GM19328 (cell line): Measurements from ENCODE around the gene KCNJ10.

Experiments
- ATAC-seq: cut with Tn5 transposase; IDR thresholded peaks from one replicate; pipeline ENCODE4 v1.9.1; 2021; ENCODE audit warnings: mild to moderate bottlenecking, moderate library complexity; ENCODE audit not compliant: unreplicated experiment

KCNJ10 gene

DNA sequence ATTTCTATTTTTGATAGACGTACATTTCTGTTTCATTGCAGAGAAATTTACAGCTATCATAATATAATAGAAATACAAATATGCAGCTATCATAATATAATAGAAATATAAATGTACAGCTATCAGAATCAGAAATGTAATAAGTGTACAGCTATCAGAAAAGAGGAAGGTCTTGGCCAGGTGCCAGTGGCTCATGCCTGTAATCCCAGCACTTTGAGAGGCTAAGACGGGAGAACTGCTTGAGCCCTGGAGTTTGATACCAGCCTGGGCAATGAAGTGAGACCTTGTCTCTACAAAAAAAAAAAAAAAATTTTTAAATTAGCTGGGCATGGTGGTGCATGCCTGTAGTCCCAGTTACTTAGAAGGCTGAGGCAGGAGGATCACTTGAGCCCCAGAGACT lies 76.0 kb downstream of the KCNJ10 start:
- ATAC-seq: no peak

DNA sequence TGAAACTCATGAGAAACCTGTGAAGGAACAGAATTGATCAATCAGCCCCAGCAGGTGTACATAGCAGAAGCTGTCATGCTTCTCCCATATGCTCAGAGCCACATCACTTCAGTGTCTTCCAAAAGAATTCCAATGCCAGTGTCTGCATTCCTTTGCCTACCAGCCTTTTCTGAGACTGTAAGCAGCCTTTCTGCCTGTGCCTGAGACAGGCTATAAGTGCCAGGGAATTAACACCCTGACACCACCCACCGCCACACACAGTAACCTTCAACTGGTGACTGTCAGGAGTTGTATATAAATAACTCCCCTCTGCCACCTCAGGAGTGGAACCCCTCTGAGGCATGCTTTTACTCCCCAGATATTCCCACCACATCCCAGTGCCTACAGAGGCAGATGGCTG lies 77.8 kb downstream of the KCNJ10 start:
- ATAC-seq: no peak

DNA sequence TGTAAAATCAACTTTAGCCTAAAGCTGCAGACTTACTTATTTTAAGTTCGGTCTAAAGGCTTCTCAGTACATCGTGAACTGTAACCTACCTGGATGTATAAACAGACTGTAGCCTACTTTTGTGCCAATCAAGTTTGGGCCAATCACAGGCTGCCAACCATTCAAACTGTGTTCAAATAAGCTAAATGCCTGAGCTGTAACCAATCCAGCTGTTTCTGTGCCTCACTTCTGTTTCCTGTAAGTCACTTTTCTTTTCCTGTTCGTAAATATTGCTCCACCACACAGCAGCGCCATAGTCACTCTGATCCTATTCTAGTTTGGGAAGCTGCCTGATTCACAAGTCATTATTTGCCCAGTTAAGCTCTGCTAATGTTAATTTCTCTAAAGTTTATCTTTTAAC lies 78.4 kb downstream of the KCNJ10 start:
- no peak for ATAC-seq

DNA sequence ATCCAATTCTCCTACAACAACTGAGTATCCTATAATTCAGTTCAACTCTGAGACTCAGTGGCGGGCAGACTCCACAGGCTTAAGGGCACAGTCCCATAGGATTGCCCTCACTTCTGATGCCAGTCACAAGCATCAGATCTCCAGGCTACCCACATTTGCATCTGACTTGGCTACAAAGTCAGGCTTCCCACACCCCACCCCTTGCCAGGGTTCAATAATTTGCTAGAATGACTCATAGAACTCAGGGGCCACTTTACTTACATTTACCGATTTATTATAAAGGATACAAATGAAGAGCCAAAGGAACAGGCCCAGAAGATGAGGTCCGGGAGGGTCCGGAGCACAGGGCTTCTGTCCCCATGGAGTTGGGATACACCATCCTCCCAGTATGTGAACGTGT lies 80.0 kb downstream of the KCNJ10 start:
- no peak for ATAC-seq

DNA sequence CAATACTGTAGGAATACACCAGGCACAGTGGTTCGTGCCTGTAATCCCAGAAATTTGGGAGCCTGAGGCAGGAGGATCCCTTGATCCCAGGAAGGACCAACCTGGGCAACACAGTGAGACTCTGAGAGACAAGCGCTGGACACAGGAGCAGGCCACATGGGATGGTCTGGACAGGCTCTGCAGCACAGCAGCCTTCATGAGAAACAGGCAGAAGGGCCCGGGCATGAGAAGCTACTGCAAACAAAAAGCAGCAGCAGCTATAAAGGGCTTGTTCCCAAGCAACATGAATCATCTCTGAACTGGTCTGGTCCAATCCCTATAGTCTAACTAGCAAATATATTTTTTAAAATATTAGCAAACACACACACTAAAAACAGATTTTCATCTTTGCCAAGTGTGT lies 80.4 kb downstream of the KCNJ10 start:
- no peak for ATAC-seq

DNA sequence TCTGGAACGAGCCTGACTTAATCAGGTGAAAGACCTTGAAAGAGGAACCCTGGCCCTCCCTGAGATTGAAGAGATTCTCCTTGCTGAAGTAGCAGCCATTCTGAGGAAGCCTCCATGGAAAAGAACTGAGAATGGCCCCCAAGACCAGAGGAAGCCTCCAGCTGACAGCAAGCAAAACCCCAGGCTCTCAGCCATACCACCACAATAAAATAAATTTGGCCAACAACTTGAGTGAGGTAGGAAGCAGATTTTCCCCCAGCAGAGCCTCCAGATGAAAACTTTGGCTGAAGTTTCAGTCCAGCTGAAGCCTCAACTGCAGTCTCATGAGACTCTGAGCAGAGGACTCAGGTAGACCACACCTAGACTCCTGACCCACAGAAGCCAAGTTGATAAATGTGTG lies 82.0 kb downstream of the KCNJ10 start:
- no peak for ATAC-seq

DNA sequence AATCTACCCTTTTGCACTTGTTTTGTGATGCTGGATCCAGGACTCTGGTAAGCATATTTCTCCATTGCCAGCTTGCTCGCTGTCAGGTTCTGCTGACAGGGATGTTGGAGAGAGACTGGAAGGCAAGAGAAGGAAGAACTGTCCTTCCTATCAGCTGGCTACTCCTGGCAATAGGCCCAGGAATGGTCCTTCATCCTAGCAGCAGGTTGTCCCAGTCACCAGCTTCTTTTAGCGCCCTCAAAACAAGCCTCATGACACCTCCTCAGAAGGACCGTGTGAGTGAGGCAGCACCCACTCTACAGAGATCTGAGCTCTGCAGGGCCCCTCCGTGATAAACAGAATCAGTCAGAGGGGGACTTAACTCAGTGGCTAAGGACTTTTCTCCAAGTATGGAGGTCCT lies 82.8 kb downstream of the KCNJ10 start:
- no peak for ATAC-seq

DNA sequence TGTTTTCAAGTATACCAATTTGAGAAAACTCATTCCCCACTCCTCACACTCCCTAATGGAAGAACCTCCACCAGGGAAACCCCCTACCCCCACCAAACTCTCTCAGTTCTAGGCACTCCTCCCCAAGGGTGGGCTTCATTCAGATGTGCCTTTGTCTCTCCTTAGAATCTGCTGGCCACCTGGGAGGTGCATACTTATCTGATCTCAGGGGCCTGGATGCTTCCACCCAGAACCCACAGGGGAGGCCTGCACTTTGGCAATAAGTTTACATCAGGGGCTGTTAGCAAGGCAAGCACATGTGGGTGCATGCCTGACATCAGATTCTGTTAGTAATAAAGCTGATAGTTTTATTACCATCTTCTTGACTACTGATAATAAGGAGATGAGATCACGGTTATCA lies 83.4 kb downstream of the KCNJ10 start:
- no peak for ATAC-seq

DNA sequence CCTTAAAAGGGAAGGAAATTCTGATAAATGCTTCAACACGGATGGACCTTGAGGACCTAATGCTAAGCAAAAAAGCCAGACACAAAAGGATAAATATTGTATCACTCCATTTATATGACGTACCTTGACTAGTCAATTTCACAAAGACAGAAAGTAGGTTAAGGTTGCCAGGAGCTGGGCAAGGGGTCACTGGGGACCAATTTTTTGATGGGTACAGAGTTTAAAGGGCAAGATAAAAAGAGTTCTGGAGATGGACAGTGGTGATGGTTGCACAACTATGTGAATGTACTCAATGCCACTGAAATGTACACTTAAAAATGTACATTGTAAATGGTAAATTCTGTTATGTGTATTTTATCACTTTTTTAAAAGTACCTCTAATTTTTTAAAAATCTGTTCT lies 83.9 kb downstream of the KCNJ10 start:
- no peak for ATAC-seq

DNA sequence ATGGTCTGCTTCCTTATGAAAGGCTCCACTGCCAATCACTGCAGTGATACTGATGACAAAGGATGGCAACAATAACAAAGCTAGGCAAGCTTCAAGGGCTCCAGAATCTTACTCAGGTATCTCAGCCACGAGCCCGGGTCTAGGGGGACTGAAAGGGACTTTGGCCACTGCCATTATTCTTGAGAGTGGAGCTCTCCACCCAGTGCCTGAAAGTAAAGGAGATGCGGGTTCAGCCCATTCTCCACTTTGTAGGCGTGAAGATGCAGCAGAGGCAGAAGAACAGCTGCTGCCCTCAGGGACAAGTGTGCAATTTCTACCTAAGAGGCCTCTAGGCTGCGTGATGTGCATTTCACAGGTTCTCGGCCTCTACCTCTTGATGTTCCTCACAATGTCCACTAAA lies 84.5 kb downstream of the KCNJ10 start:
- no peak for ATAC-seq

DNA sequence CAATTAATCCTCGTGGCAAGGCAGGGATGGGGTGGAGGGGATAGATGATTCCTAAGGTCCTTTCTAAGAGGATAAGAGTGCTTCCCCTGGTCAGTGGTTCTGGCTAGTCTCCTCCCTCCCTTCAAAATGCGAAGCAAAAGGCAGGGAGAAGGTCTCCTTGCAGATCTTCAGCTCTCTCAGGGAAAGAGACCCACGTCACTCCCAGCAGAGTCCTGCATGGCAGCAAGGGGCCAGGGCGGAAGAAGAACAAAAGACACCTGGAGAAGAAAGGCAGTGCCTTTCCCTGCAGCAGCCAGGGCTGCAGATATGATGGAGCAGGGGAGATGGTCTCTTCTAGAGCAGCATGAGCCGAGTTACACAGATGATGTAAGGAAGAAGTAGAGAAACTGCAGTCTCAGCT lies 86.3 kb downstream of the KCNJ10 start:
- ATAC-seq: no peak

DNA sequence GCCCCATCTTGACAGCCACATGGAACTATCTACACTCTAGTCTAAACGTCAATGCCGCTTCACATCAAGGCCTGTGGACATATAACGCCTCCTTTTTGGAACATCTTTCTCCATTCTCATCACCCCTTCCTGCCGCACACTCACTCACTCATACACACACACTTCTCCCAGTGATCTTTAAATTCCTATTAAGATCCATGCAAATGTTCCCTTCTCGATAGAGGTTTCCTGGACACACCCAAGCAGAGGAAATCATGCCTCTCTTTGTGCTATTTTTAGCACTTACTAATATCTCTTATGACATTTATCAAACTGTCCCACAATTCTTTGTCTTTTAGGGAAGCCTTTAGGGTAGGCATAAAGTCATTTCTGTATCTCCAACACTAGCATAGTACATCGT lies 87.7 kb downstream of the KCNJ10 start:
- ATAC-seq: no peak

DNA sequence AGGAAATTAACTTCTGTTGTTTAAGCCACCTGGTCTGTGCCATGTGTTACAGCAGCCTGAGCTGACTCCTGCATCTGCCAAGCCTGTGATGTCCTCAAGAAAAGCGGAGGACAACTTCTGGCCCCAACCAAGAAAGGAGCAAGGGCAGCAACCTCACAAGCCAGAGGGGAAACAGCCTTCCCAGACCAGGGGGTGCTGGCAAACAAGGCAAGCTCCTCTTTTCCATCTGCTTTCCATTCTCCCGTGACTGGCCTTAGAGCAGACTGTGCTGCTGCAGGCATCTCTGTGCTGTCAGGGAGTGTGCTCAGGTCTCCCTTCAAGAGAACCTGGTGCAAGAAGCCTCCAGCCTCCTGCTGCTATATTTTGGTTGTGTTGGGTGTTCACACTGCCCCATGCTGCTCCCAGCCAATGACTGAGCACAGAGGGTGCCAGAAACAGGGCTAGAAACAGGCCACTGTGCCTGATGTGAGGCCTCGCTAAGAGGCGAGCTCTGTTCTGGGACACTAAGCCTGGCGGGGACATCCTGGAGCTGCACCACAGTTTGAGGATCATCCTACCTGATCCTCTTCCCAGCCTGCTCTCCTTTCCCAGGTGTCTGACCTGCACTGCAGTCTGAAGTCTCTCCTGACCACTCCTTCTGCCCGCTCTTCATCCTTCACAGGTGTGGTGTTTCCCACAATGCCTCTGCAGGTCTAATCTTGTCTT lies 88.5 kb downstream of the KCNJ10 start:
- no peak for ATAC-seq

DNA sequence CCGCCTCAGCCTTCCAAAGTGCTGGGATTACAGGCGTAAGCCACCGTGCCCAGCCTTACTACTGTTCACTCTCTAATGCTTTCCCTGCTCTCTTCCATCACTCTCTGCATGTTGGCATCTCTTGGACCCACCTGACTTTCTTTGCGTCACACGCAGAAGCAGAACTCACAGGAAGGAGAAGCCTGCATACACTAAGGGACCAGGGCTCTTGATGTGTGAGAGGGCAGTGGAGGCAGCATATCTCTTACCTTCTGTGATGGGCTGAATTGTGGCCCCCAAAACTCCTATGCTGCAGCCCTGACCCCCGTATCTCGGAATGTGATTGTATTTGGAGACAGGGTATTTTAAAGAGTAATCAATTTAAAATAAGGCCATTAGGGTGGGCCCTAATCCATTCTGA lies 89.2 kb downstream of the KCNJ10 start:
- no peak for ATAC-seq

DNA sequence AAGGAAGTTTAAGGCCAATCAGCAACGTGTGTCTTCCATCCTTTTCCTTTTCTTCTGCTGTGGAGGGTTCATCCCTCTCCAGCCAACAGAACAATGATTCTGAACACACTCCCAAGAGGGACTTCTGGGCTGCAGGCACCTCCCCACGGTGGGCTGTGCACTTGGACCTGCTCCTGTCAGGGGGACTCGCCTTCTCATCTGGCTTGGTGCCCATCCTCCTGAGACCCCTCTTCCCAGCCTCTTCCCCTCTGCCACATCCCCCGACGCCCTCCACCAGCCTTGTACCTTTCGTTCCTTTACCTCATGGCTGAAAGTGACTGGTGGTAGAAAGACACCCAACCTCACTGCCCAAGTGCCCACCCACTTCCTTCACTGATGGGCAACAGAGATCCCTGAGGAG lies 89.9 kb downstream of the KCNJ10 start:
- no peak for ATAC-seq

DNA sequence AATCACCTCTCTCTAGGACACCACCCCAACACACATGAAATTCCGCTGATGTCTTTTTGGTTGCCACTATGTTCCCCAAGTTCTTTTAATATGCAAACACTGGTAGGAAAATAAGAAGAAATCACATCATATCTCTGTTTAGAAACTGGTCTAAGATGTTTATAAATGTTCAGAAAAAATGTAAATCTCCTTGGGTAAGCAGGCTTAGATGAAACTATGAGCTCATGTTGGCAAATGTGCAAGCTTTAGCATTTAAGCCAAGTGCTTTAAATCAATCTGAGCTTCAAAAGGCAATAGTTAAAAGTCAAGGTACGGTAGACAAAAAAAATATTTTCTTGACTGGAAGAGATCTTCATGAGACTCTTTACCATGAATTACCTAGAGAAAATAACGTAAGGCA lies 90.7 kb downstream of the KCNJ10 start:
- no peak for ATAC-seq

DNA sequence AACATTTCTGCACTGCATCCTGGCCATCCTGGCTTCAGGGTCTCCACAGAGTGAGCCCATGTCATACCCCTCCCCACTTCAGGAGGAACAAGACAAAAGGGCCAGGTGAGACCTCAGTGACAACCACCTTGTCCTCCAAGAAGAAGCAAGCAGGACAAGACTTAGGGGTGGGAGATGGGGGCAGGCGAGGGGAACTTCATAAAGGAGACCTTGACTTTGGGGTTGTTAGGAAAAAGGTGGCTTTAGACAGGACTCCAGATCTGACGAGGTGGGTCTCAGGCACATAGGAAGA lies 91.9 kb downstream of the KCNJ10 start:
- ATAC-seq: no peak

DNA sequence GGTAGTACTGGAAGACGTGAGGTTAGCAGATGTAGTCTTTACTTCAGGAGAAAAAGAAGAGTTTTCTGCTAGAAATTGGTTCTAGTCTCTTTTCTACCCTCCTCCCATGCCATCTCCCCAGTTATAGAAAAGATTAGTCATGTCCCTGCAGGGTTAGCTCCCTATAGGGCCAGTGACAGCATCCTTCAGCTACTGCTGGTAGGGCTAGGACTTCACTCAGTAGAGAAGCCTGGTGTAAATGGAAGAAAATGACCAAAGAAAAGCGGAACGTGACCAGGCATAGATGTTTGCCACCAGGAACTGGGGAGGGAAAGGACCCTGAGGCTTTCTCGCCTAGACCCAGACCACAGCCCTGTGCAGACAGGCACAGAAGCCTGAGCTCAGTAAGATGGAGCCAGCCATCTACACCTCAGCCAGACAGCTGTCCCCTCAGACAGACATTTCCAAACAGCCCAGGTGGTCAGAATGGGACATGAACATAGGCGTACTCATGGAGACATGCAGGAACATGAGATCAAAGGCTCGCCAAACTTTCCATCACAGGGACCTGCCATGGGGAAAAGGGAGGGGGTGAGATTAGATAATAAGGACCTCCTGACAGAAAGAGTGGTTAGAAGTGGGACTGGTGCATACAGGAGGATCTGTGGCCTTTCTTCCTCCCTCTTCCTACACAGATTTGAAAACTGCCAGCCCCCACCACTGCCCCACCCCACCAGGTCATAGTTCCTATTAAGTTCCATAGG lies 92.4 kb downstream of the KCNJ10 start:
- no peak for ATAC-seq

DNA sequence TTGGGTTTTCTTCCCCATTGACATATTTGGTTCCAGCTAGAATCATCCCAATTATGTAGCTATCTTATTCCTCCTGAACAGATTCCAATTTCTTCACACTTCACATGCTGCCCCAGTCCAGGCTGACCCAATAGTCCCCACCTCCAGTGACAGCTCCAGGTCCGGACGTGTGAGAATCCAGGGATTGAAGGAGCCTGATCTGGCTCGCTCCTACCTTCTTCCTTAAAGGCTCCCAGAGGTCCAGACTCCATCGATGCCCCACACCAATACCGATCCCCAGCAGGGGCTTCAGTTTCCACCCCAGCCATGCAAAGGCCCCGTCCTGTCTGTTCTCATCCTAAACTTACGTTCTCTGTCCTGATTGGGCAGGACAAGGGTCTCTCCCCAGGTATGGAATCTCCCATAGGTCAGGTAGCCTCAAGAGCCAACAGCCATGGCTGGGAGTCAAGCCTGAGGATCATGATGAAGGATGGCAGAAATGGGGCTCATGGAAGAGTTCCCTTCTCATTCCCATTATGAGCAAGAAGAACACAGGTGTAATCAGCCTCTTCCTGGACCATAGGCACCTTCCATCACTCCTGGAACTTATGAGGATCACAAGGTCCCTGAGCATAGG lies 95.5 kb downstream of the KCNJ10 start:
- no peak for ATAC-seq

DNA sequence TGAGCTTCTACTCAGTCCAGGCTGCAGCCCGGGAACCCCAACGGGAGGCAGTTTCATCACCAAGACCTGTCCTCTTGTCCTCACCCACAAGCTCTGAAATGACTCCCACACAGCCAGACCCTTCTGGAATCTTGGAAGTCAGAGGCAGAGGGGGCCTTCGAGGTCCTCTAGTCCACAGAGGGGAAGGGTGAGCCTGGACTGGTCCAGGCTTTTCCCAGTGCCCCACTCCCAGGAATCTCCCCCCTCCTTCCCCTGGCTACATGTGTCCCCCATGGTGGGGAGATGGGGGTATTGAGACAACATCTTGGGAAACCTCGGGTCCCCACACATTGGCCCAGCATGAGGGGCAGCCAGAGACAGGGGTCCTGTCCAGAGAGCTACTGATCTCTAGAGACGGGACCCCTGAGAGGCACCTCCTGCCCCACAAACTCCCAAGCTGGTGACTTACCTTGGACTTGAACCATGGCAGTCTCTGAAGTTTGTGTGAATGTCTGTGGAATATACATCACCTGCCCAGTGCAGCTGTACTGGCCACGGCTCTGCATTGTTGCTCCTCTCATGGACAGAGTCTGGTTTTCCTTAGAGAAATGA lies 96.5 kb downstream of the KCNJ10 start:
- no peak for ATAC-seq

DNA sequence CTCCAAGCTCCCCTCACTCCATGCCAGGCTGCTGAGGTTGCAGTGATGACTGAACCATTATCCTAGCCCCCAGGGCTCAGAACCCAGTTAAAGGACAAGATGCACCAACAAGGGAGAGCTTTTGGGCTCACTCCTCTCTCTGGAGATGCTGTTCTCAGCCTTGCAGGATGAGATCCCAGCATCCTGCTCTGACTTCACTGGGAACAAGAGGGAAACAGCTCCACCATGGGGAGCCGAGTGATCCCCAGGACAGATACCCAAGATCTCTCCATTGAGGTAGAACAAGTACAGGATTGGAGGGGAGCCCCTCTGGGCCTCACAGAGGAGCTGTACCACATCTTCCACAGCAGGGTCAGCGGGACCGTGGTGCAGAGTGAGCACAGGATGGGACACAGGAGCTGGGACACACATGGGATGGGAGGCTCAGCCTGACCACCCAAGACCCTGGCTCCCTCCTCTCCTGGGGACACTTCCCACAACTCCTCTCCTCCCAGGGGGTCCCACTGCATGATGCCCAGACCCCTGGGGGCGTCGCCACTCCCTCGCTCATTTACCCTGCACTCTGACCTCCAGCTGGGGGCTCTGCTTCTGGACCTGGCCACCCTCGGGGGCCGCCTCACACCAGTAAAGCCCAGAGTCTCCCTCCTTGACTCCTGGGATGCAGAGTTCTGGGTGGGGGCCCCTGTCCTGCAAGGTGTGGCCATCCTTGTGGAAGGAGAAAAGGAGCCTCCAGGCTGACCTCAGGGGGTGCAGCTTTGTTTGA lies 97.3 kb downstream of the KCNJ10 start:
- no peak for ATAC-seq
